Activated CD4-positive, alpha-beta memory T cell treated with anti-CD3 and anti-CD28 coated beads, Interleukin-2, amount 10 ng/mL, durations not matched to agents 7 days and 5 days (primary cell): ENCODE results near the gene RFK. TPM values are rescaled to one million over a fixed set of nuclear protein-coding genes. Genes with fewer than 3 reads are reported as not detected.

Experiments
- total RNA-seq, 2 experiments: library from RNA; stranded (reverse); gene quantifications; one replicate each; pipeline ENCODE4 v1.2.3, GENCODE V29; 2021

RFK gene
- total RNA-seq, 2 experiments from 2014 or later, result 18.4 to 18.7 TPM

Other genes with a start within 250 kb of the RFK start
- gene GCNT1, start 64.8 kb upstream of the RFK start, total RNA-seq, result 10 to 100 TPM; 13.3 to 14.4 TPM